ENCODE data around the gene CNOT1. TPM values are rescaled to one million over a fixed set of nuclear protein-coding genes. Genes with fewer than 3 reads are reported as not detected.
A peak's percentile ranks its signal among the peaks of the same experiment; 100 is the strongest.
"Not testable (repeated sequence)": the region's sequence is repeated elsewhere in the genome, so short reads cannot be mapped to it uniquely, and the experiment has no call there.

CNOT1 gene
- total RNA-seq, 2 donors from 2014 or later: 300 to 360 TPM

DNA sequence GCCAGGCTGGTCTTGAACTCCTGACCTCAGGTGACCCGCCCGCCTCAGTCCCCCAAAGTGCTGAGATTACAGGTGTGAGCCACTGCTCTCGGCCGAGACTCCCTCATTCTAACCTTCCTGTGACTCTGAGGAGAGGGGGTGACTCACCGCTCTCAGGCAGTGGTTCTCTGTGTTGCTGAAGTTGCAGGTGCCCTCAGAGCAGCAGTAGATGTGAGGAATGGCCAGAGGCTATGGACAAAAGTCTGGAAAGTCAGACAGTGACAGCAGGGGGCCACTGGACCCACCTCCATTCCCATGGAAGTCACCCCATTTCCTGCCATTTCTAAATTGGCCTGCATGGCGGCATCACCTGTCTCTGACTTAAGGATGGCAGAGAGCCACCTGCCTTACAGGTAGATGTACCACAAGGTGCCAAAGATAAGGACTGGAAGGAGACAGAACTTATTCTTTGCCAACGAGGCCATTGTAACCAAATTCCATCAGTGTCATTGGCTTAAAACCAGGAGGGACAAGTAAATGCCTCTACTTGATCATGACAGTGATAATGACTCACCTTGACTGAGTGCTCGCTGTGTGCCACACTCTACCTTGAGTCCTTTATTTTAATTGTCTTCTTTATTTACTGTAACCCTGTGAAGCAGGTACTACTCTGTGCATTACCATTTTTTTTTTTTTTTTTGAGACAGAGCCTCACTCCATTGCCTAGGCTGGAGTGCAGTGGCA lies 15.3 kb upstream of the CNOT1 start:
- Mint-ChIP-seq H3K27ac (no peak overlapping the region), H3K36me3 (no peaks in the 10 kb centered on the region), H3K9me3 (no peaks in the 10 kb centered on the region)
- no peak for DNase-seq (ENCODE audit: low spot score in 2 of 2)
- ATAC-seq: no peak

- no peaks in the 10 kb centered on the region for H3K9me3 Mint-ChIP-seq
- ATAC-seq (no peak), DNase-seq (ENCODE audit: low spot score in 2 of 2) (no peak)
- H3K27ac Mint-ChIP-seq: no peak overlapping the region
- no peaks in the 10 kb centered on the region for H3K36me3 Mint-ChIP-seq
Measured at GRCh38 chr16:58644108-58644507, 14.5 kb upstream of the CNOT1 start.

- Mint-ChIP-seq H3K27ac (no peak overlapping the region), H3K36me3 (no peaks in the 10 kb centered on the region), H3K9me3 (no peaks in the 10 kb centered on the region)
- no peak for DNase-seq (ENCODE audit: low spot score in 2 of 2)
- no peak for ATAC-seq
Measured at GRCh38 chr16:58640949-58641348, 11.3 kb upstream of the CNOT1 start.

GRCh38 chr16:58639836-58640235 lies 10.2 kb upstream of the CNOT1 start:
- Mint-ChIP-seq H3K27ac (no peak overlapping the region), H3K9me3 (no peaks in the 10 kb centered on the region), H3K36me3 (no peaks in the 10 kb centered on the region)
- DNase-seq (ENCODE audit: low spot score in 2 of 2): no peak
- peak in 1 of 2 donors; percentile 62 for ATAC-seq

GRCh38 chr16:58639230-58639629 lies 9.6 kb upstream of the CNOT1 start:
- Mint-ChIP-seq H3K36me3 (no peaks in the 10 kb centered on the region), H3K27ac (no peak overlapping the region), H3K9me3 (no peaks in the 10 kb centered on the region)
- DNase-seq (ENCODE audit: low spot score in 2 of 2): no peak
- ATAC-seq: no peak

DNA sequence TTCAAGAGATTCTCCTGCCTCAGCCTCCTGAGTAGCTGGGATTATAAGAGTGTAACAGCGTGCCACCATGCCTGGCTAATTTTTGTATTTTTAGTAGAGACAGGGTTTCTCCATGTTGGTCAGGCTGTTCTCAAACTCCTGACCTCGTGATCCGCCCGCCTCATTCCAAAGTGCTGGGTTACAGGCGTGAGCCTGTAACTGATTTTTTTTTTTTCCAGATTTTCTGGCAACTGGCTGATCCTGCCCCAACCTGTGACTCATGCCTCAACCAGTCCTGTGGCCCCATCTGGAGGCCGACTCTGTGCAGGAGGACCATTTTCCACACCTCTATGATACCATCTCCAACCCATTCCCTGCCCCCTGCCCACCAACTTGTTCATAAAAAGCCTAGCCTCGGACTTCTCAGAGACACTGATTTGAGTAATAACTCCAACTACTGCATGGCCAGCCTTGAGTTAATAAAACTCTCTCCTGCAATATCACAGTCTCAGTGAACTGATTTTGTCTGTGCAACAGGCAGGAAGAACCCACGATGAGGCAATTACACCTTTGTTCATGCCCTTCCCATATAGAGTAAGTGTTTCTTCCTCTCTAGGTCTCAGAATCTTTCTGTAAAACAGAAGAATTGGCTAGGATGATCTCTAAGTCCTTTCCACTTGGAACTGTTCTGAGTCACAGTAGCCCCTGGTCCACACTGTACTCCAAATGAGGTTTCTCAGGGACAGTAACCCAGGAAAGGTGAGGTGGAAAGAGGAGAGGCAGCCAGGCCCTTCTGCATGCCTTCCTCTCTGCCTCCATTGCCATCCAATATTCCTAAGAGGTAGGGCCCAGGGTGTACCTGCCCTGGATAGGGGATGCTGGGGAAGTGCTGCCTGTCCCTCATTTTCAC lies 8.8 kb upstream of the CNOT1 start:
- H3K27ac Mint-ChIP-seq: no peak overlapping the region
- H3K9me3 Mint-ChIP-seq: no peaks in the 10 kb centered on the region
- no peak for DNase-seq (ENCODE audit: low spot score in 2 of 2)
- no peaks in the 10 kb centered on the region for H3K36me3 Mint-ChIP-seq
- ATAC-seq: peak in 1 of 2 donors; percentile 33

- not testable (repeated sequence) for ATAC-seq; H3K27ac Mint-ChIP-seq; DNase-seq (ENCODE audit: low spot score in 2 of 2); H3K9me3 Mint-ChIP-seq; H3K36me3 Mint-ChIP-seq
Measured at GRCh38 chr16:58637021-58637420, 7.4 kb upstream of the CNOT1 start.

DNA sequence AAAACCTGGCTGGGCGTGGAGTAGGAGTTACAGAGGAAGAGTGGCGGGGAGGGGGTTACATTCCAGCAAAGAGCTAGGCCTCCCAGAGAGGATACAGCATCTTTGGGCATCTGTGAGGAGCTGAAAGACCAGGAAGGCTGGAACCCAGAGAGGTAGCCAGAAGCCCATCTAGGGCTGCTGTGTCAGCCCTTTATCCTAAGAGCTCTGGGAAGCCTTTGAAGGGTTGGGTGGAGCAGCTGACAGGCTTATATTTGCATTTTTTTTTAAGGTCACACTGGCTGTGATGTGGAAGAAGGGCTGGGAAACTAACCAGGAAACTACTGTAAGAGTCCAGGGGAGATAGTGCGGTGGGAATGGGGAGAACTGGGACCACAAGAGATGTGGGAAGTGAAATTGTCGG lies 6.8 kb upstream of the CNOT1 start:
- Mint-ChIP-seq H3K27ac (no peak overlapping the region), H3K9me3 (no peaks in the 10 kb centered on the region), H3K36me3 (no peaks in the 10 kb centered on the region)
- ATAC-seq: no peak
- DNase-seq (ENCODE audit: low spot score in 2 of 2): no peak

DNA sequence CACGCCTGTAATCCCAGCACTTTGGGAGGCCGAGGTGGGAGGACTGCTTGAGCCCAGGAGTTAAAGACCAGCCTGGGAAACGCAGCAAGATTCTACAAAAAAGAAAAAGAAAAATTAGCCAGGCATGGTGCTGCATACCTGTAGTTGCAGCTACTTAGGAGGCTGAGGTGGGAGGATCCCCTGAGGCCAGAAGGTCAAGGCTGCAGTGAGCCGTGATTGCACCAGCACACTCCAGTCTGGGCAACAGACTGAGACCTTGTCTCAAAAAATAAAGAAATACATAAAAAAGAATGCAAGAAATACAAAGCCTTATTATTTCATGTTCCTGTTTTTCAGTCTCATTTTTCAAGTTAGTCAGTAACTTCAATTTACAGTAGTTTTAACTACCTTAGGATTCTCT lies 5.9 kb upstream of the CNOT1 start:
- DNase-seq (ENCODE audit: low spot score in 2 of 2) (no peak), ATAC-seq (no peak)
- Mint-ChIP-seq H3K27ac (peak overlapping the region in 1 of 2 donors; percentile 19), H3K36me3 (peaks cover 0 to 3% of the 10 kb centered on the region in 2 donors), H3K9me3 (no peaks in the 10 kb centered on the region)

- no peak overlapping the region for H3K27ac Mint-ChIP-seq
- peaks cover 6 to 12% of the 10 kb centered on the region in 2 donors for H3K36me3 Mint-ChIP-seq
- ATAC-seq: no peak
Measured at GRCh38 chr16:58634265-58634802, 4.7 kb upstream of the CNOT1 start.

DNA sequence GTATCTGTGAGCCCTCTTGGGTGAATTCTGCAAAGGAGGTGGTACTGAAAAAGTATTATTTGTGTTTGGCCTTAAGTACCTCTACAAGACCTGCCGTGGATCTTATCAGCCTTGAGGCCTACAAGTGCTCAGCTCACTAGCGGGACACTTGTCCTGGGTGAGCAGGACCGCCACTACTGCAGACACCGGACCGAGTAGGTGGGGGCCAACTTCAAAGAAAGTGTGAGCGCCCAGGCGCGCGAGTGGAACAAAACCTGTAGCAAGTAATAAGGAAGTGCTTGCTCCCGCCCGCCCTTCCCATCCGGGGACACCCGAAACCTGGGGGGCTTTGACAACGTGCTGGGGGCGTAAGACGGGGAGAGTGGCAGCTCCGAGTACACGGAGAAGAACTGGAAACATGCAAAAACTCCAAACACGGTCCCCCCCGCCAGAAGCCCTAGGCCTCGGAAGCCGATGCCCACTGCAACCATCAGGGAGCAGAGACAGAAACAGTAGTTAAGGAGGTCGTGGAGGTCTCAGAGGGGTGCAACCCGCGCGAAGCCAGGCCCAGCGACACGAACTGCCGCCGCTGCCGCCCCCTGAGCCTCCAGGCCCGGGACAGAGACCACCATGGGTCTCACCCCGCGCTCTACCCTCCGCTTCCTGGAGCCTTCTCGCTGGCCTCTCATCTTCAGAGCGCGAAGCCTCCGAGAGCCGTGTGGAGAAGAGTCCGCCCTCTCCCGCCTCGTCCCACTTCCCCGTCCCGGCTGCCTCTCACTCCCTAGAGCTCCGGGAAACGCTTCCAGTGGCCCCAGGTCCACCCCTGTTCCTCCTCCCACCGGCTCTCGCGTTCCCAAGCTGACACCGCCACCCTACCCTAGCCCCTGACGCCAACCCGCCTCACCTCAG lies 537 bp downstream of the CNOT1 start:
- Mint-ChIP-seq H3K36me3 (peaks cover 26 to 28% of the 10 kb centered on the region in 2 donors), H3K9me3 (no peaks in the 10 kb centered on the region), H3K27ac (peak overlapping the region; percentile 99 to 100)
- DNase-seq (ENCODE audit: low spot score in 2 of 2) (peak; percentile 38 to 70), ATAC-seq (peak; percentile 3 to 4)

More at GRCh38 chr16:58634265-58634802, 4.7 kb upstream of the CNOT1 start:
- no peaks in the 10 kb centered on the region for H3K9me3 Mint-ChIP-seq
- no peak for DNase-seq (ENCODE audit: low spot score in 2 of 2)

DNA sequence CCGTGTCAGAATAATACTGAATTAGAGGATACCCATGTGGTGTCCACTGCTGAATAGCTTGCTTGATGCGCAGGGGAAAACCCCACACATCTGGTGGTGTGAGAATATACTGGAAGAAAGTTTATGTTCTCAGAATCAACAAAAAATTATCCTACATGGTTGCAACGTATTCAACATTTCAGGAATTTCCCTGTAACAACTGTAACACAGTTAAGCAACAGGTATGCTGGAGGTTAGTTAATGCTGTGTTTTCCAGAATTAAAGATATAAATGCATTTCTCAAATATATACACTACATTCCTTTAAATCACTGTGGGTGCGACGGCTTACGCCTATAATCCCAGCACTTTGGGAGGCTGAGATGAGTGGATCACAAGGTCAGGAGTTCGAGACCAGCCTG lies 5.4 kb downstream of the CNOT1 start:
- DNase-seq (ENCODE audit: low spot score in 2 of 2): no peak
- Mint-ChIP-seq H3K9me3 (no peaks in the 10 kb centered on the region), H3K27ac (no peak overlapping the region), H3K36me3 (peaks cover 15 to 34% of the 10 kb centered on the region in 2 donors)
- no peak for ATAC-seq

- H3K36me3 Mint-ChIP-seq: peaks cover 0 to 28% of the 10 kb centered on the region in 2 donors
- no peaks in the 10 kb centered on the region for H3K9me3 Mint-ChIP-seq
- ATAC-seq: no peak
- no peak overlapping the region for H3K27ac Mint-ChIP-seq
- DNase-seq (ENCODE audit: low spot score in 2 of 2): no peak
Measured at GRCh38 chr16:58620396-58620795, 9.2 kb downstream of the CNOT1 start.

DNA sequence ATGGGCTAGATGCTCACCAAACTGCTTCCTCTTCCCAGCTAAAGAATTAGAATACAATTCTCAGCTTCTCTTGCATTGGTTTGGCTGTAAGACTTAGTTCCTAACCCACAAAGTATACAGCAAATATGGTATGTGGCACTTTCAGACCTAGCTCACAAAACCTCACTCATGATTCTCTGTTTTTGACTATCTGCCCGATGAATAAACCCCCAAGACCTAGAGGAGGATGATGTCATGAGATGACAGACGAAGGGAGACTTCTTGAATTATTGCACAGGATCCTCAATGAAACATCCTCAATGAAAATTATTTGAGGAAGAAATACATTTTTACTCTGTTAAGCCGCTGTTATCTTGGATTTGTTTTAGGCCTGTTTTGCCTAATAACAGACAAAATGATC lies 14.3 kb downstream of the CNOT1 start:
- Mint-ChIP-seq H3K27ac (peak overlapping the region in 1 of 2 donors; percentile 21), H3K9me3 (no peaks in the 10 kb centered on the region), H3K36me3 (peaks cover 0 to 19% of the 10 kb centered on the region in 2 donors)
- DNase-seq (ENCODE audit: low spot score in 2 of 2): no peak
- peak; percentile 54 to 74 for ATAC-seq

GRCh38 chr16:58614860-58615259 lies 14.8 kb downstream of the CNOT1 start:
- ATAC-seq: no peak
- Mint-ChIP-seq H3K9me3 (no peaks in the 10 kb centered on the region), H3K27ac (peak overlapping the region in 1 of 2 donors; percentile 21), H3K36me3 (peaks cover 0 to 18% of the 10 kb centered on the region in 2 donors)
- no peak for DNase-seq (ENCODE audit: low spot score in 2 of 2)

DNA sequence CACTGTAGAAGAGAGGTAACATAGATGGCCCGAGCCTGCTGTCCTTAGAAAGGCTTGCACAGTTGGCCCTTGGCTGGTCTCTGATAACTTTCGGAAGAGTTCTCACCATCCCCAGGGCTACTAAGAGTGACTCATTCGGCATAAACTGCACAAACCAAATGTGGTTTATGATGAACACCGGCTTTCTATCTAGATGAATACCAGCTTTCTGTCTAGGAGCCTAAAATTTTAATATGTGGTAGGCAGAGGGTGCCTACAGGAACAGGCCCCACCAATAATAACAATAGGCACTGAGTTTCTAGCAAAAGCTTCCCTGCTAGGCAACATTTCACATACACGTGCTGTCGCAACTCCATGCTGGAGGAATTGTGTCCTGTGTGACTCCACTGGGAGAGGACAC lies 15.4 kb downstream of the CNOT1 start:
- Mint-ChIP-seq H3K36me3 (peaks cover 0 to 17% of the 10 kb centered on the region in 2 donors), H3K9me3 (no peaks in the 10 kb centered on the region), H3K27ac (no peak overlapping the region)
- no peak for DNase-seq (ENCODE audit: low spot score in 2 of 2)
- peak in 1 of 2 donors; percentile 9 for ATAC-seq
